Measurements from ENCODE around the gene CADPS. TPM values are rescaled to one million over a fixed set of nuclear protein-coding genes. Genes with fewer than 3 reads are reported as not detected.

CADPS gene
- total RNA-seq, 1 donor from 2014 or later: 14.3 TPM

DNA sequence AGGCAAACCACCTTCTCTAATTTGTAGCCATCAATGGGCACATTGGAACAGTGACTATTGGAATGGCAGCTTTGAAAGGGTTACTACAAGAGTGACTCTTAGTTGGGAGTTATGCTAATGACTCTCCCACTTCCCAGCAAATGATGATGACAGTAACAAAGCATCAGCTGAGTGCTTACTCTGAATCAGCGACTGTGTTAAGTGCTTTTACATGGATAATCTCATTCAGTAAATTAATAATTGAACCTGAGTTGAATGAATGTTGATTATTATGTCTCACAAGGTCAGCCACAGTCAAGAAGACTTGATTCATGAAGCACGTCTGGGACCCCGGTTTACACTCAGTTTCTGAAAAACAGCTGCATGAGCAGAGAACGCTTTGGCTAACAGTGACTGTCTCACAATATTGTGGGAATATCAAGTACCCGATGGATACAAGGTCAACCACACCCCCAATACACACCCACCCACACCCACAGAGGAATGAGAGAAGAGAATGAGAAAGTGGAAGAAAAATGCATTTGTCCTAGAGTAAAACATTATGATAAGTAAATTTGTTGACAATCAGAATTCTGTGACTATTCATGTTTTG lies 259.9 kb downstream of the CADPS start:
- ATAC-seq (no peak), DNase-seq (no peak)
- intact Hi-C loops (cut with micrococcal nuclease): no loop called here

DNA sequence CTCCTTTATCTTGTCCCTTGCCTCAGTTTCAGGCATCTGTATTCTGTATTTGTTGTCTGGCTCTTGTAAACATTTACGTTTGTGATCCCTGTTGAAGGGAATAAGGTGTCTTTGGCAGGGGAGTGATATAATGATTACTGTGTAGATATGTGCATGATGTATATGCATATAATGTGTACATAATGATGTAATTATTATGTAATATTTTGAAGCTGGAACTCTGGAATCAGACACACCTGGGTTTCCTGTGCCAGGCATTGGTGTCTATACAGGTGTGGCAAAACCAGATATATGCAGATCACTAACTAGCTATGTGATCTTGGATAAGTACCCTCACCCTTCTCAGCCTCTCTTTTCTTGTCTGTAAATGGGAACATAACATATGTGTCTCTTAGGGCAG lies 260.7 kb downstream of the CADPS start:
- DNase-seq (no peak), ATAC-seq (no peak)
- intact Hi-C loops (cut with micrococcal nuclease): no loop called here

DNA sequence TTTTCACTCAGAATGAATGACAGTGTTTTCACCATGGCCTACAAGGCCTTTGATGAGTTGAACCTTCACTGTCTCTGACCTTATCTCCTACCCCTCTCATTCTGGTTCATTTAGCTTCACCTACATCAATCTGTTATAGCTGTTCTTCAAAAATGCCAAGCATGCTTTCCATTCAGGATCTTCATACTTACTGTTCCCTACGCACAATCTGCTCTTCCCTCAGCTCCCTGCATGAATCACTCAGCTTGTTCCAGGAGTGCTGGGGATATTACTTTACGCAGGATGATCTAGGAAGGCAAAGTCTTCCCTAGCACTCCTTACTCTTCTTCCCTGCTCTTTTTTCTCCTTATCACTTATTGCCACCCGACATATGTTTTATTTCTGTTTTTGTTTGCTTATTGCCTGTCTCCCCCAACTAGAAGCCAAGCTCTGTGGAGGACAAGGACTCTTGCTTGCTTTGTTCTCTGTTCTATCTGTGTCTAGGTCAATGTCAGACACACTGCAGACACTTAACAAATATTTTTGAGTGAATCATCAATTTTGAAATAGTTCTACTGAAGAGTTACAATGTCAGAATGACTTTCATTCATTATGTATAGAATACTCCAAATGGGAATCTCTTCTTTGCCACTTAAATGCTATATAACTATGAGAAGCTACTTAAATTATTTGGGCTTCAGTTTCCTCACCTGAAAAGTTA lies 263.5 kb downstream of the CADPS start:
- no peak for ATAC-seq
- intact Hi-C loops (cut with micrococcal nuclease): no loop called here
- no peak for DNase-seq

DNA sequence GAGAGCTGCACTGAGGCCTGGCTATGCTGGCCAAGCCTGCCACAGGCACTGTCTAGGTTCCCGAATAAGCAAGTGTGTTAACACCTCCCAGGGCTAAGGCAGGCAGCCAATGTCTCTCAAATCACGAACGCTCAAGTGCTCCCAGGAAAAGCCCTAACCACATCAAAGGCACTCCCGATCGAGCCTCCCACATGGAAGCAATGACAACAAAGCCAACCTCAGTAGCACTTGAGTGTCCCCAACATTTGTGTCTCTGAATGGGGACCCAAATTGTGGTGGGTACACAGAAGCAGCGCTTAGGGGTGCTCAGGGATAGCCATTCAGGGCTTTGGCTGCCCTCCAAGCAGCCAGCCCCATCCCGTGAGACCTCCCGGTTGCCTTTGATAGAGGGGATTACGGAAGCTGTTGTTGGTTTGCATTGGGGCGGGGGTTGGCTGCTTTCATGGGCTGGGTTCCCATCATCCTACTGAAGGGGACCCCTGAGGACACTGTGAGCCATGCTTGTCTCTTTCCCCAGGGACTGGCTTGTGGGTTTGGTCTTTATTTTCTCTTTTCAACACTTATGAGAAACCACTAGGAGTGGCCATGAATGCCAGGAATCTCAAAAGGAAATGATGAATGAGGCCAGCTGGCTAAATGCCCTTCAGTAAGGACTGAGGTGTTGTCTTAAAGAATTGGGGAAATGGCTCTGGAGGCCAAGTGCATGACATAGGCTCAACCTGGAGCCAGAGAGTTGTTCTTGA lies 267.8 kb downstream of the CADPS start:
- ATAC-seq (peak; percentile 96), DNase-seq (peak; percentile 65)
- intact Hi-C loops (cut with micrococcal nuclease): no loop called here

DNA sequence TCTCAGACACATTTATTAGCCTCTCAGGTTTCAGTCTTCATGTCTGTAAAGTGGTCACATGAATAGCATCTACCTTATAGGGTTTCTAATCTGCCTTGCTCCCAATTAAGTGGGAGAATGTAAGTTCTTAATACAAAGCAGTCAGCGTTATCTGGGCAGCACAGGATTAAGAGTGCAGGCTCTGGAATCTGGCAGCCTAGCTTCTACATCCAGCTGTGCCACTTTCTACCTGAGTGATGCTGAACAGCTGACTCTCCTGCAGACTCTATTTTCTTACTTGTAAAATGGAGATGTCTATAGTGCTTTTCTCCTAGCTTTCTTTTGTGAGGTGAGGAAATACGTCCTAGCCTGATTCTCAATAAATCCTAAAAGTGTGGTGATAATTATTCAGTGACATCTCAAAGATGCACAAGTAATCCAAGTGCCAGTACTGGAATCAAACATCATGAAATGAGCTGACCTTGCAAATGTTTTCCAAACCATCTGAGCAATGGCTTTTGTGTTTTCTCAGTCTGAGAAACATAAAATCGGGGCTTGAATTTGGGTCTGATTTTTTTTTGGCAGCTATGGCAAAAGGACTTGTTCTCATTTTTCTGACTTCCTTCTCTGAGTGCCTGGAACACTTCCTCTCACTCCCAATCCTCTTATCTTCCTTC lies 269.7 kb downstream of the CADPS start:
- intact Hi-C loops (cut with micrococcal nuclease): no loop called here
- DNase-seq (no peak), ATAC-seq (no peak)

DNA sequence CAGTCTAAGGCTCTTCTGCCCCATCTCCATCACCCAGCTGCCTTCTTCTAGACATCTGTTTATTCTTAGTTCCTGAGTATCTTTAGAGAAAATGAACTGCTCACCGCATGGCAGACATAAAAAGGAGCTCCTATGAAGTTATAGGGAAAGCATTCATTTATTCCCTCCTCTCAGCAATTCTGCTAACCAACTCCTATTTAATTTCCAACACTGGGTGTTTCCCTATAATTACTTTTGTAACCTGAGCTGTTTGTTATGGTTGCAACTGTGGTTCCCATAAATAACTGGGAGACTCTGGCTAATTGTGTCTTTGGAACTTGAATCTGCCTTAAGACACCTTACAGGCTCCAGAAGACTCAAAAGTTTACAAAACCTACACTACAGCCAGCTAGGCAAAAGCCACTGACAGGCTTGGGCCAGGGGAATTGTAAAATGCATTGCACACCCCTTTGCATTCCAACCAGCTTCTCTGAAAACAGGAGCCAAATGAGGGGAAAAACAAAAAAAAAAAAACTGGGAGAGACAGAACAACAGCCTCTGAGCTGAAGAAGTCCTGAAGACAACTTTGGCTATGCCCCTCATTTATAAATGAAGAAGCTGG lies 270.4 kb downstream of the CADPS start:
- DNase-seq: no peak
- intact Hi-C loops (cut with micrococcal nuclease): no loop called here
- no peak for ATAC-seq

DNA sequence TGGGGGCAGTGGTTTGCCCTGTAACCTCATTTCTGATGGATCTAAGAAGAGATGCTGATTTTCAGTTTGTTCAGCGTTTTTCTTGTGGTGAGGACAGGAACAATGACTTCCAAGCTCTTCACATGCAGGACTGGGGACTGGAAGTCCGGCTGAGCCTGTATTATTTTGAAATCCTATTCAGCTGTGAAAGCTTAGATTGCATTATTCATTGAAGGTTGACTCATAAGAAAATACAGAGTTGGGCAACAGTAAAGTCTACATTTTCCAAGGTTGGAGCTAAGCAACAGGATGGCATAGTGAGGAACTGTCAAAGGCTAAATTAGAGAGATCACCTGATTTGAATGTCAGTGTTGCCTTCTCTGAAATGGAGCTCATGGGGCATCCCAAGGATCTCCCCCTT lies 270.9 kb downstream of the CADPS start:
- intact Hi-C loops (cut with micrococcal nuclease): no loop called here
- ATAC-seq: no peak
- no peak for DNase-seq

DNA sequence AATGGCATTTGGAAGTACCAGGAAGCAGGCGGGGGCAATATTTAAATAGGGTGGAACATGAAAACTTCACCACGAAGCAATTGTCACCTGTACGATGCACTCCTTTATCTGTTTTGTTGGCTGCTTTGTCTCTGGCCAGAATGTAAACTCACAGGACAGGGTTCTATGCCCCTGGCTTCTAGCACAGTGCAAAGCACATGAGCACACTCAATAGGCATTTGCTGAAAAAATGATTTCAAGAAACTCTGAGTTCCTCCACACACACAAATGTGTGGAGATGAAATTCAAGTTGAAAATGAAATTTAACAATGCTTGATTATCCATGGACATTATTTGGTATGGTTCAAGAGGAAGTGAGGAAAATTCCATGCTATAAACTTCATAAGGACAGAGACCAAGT lies 272.2 kb downstream of the CADPS start:
- intact Hi-C loops (cut with micrococcal nuclease): no loop called here
- no peak for DNase-seq
- no peak for ATAC-seq

DNA sequence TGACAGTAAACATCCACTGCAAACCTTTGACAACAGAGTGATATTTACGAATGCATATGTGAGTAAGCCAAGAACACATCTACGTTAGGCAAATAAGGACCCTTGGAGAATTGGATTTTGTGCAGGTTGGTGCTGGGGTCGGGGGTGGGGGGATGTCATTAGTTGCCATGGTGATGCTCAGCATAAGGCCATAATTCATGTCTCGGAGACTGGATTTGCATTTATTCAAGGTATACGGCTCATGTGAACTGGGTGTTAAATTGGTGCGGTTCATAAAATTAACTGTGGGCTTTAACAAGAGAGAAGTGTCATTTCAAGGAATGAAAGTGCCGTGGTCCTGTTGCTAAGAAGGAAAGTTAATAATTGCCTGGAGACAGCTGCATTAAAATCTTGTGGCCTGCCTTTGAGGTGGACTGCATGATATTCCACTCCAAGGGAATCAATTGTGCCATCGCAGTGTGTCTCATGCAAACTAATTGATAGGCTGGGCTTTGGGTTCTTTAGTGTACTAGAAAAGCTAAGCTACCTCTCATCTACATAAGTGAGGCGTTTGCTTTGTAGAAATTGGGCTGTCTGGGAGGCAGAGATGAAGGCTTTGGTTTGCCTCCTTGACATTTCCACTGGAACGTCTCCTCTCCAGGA lies 273.0 kb downstream of the CADPS start:
- DNase-seq: no peak
- intact Hi-C loops (cut with micrococcal nuclease): no loop called here
- no peak for ATAC-seq

DNA sequence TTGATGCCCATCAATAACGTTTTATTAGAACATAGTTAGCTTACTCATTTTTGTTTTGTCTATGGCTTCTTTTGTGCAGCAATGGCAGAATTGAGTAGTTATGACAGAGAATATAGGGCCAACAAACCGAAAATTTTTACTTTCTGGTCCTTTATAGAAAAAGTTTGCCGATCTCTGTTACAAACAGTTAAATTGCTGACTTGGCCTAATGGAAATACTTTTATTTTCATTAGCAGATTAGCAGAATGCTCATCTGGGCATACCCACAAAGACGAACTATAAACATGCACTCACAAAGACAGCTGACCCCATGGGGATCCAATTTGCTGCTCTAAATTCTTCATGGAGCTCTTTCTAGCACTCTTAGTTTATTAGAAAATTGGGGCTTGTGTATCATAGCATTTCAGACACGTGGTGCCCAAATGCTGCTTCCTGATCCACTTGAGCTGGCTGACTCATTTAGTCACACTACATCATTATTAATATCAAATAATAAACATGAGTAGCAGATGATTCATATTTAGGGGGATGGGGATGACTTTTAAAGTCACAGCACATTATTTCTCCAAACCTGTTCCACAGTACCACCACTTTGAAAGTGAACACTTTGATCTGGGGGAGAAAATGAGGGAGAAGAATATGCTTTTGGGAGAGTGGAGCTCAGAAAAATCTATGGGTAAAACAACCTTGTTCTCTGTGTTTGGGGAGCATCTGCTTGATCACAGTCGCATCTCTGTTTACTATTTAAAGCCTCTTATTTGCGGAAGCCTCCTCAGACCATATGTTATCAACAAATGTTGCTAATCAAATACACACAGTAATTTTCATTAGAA lies 273.8 kb downstream of the CADPS start:
- ATAC-seq: no peak

DNA sequence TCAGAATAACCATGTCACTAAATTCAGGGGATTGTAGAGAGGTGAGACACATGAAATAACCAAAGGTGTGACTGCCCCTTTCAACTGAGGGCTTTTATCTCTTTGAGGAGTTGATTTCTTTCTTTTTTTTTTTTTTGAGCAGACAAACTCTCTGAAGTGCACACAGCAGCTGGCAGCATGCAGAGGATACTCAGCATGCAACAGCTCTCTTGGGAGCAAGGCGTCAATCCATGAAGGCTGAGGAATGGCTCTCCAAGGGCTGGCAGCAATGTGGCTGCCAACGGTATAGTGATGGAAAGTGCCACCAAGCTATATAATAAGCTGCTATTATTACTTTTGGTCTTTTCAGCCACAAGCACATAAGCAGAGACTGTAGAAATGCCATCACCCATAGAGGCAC lies 275.2 kb downstream of the CADPS start:
- intact Hi-C loops (cut with micrococcal nuclease): no loop called here
- no peak for DNase-seq
- no peak for ATAC-seq

More for the DNA sequence above, 273.8 kb downstream of the CADPS start:
- intact Hi-C loops (cut with micrococcal nuclease): no loop called here
- DNase-seq: no peak

DNA sequence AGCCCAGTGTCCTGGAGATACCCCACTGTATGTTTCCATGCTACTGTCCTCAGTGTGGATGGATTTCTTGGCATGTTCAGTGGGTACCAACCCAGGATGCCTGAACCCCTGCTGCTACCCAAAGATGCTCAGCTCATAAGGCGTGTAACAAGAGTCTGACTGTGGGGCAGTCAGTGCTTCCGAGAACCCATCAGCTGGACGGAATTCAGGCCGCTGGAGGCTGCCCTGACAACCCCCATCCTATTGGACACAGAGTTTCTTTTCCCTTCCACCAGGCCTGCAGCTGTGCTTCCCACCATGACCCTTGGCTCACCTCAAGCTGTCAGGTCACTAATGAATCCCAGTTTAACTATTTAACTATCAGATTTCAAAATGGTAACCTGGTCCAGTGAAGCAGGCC lies 277.7 kb downstream of the CADPS start:
- DNase-seq (no peak), ATAC-seq (no peak)
- intact Hi-C loops (cut with micrococcal nuclease): no loop called here

DNA sequence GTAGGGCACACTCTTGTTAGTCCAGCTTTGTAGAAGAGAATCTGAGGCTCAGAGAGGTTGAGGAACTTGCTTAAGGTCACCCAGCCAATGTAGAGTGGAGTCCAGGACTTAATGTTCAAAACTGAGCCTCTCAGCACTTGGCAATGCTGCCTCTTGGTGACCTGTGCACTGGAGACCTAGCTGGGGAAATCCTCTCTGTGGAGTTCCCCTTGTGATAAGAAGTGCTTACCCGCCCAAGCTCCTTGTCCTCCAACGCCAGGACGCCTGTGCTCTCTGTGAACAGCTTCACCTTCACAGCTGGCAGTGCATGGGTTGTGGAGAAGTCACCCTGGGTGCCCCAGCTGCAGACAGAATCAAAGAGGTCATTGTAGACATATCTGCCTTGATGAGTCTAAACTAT lies 282.8 kb downstream of the CADPS start:
- intact Hi-C loops (cut with micrococcal nuclease): no loop called here
- no peak for ATAC-seq
- no peak for DNase-seq

DNA sequence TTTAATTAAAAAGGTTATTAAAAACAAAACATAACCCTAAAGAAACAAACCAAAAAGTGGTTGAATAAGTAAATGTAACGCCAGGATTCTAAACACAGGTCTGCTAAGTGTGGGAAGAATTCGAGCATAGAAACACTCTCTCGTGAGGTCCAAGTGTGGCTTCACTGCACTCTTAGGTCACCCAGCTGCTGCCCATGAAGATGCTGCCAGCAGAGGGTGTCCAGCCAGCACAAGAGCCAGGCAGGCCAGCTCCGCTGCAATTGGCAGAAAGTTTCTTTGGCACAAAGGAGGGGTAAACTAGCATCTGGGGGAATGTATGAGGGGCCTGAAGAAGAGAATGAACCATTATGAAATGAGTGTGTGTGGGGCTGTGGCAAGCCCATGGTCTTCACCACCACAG lies 286.1 kb downstream of the CADPS start:
- DNase-seq (no peak), ATAC-seq (peak; percentile 36)
- intact Hi-C loops (cut with micrococcal nuclease): no loop called here

DNA sequence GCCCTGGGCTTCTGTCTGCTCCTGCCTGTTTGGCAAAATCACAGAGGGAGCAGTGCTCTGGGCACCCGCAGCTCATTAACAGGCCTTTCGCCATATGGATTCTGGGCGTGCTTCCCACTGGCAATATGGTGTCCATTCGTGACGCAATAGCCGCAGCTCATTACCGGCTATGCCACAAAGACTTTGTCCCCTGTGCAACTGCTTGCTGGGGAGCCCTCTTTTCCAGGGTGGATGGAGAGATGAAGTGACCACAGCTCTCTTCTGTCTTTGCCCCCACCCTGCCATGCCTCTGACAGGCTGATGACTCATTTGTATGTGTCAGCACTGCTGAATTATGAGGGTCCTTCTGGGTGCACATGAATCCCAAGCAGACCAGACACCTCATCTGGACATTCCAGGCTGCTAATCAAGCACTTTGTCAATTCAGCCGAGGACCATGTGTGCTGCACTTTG lies 287.6 kb downstream of the CADPS start:
- ATAC-seq: no peak
- DNase-seq: no peak
- intact Hi-C loops (cut with micrococcal nuclease): no loop called here

DNA sequence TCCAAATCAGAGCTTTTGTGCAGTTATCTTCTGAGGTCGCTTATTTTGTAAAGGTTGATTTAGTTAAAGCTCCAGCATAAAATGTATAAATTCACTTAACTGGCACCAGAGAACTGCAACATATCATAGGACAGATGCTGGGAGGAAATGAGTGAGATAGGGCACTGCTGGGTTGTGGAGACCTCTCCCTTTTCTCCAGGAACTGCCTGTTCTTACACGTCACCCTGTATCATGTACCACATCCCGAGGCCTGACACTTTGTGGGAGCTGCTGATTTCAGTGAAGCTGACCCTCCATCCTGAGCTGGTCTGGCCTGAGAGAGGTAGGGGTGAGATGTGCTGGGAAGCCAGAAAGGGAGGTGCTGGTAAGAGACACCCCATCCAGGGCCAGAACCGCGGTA lies 288.0 kb downstream of the CADPS start:
- intact Hi-C loops (cut with micrococcal nuclease): no loop called here
- DNase-seq (no peak), ATAC-seq (no peak)

DNA sequence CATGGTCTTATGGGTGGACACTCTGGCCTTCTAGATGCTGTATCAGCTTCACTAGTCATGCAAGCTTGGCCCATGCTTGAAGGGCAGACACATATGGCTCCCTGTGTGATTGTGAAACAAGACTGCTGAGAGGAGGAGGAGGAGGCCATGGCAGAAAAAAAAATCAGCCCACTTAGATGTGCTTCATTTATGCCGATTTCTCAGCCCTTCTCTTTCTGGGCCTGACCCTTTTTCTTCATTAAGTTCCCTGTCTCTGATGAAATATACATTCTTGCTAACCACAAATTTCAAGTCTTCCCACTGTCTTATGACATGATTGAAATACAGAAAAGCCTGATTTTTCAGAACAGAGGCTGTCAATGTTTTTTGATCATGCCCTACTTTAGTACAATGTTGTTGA lies 288.9 kb downstream of the CADPS start:
- intact Hi-C loops (cut with micrococcal nuclease): no loop called here
- DNase-seq (no peak), ATAC-seq (no peak)

DNA sequence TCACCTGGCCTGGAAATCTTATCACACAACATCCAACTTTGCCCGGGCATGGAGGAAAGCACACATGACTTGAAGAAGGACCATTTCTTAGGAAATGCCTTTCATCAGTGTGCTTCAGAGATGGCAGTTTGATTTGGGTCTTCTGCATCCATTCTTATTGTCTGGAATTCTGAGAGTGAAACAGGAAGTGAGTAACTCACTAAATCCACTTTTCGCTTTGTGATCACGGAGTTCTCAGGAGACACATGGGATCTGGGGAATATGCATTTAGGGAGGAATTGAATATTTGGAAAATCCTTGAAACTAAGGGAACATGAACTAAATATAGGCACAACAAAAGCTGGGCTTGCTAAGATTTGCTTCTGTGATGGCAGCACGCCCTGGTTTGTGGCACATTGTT lies 289.4 kb downstream of the CADPS start:
- DNase-seq (no peak), ATAC-seq (no peak)
- intact Hi-C loops (cut with micrococcal nuclease): no loop called here
